Spleen (tissue), 11 donors: ENCODE measurements around the gene BIRC6. TPM values are rescaled to one million over a fixed set of nuclear protein-coding genes. Genes with fewer than 3 reads are reported as not detected.
"Not testable (repeated sequence)": the region's sequence is repeated elsewhere in the genome, so short reads cannot be mapped to it uniquely, and the experiment has no call there.

Experiments used
- DNase-seq: peaks from one replicate; pipeline ENCODE4 v3.0.0-alpha.2; 2020
- H3K27ac ChIP-seq, 8 donors: fragments of 200-600 bp; sonication (generic) in 7 of 8; 1 replicate in 4 of 8; 2 replicates in 4 of 8; pipeline versions ENCODE4 v1.5.0 to v1.8.0; 2016 to 2021; ENCODE audit warnings: inconsistent platforms in 4 of 8, mild to moderate bottlenecking in 4 of 8, moderate library complexity in 1 of 8
- H3K27me3 ChIP-seq, 7 donors: fragments of 200-600 bp; sonication (generic) in 6 of 7; replicated peaks in 1 of 7; 1 replicate in 4 of 7; 2 replicates in 3 of 7; pipeline versions ENCODE4 v1.5.0 to v1.8.0; 2016 to 2021; ENCODE audit warnings: inconsistent platforms in 3 of 7, mild to moderate bottlenecking in 1 of 7
- H3K36me3 ChIP-seq, 6 donors: fragments of 200-600 bp; sonication (generic) in 5 of 6; 1 replicate in 4 of 6; 2 replicates in 2 of 6; pipeline versions ENCODE4 v1.5.0 to v1.8.0; 2016 to 2021; ENCODE audit warnings: inconsistent platforms in 2 of 6
- H3K4me1 ChIP-seq, 6 donors: fragments of 200-600 bp; sonication (generic) in 5 of 6; 1 replicate in 3 of 6; 2 replicates in 3 of 6; pipeline versions ENCODE4 v1.5.0 to v1.8.0; 2016 to 2021; ENCODE audit warnings: inconsistent platforms in 3 of 6
- H3K4me3 ChIP-seq, 8 donors: fragments of 200-600 bp; sonication (generic) in 7 of 8; 1 replicate in 4 of 8; 2 replicates in 4 of 8; pipeline versions ENCODE4 v1.5.0 to v1.8.0; 2016 to 2021; ENCODE audit warnings: inconsistent platforms in 4 of 8, mild to moderate bottlenecking in 4 of 8, moderate library complexity in 2 of 8
- H3K9me3 ChIP-seq, 8 donors: fragments of 200-600 bp; sonication (generic) in 7 of 8; 1 replicate in 4 of 8; 2 replicates in 4 of 8; pipeline versions ENCODE4 v1.5.0 to v1.8.0; 2016 to 2021; ENCODE audit warnings: inconsistent platforms in 4 of 8
- POLR2A ChIP-seq, 3 donors: fragments of 450-650 bp; IDR thresholded peaks; one replicate each; pipeline ENCODE4 v1.5.1; 2017; ENCODE audit warnings: antibody characterized with exemption in 3 of 3, mild to moderate bottlenecking in 1 of 3
- POLR2AphosphoS5 ChIP-seq, 3 donors: sonication (generic); formaldehyde crosslinking; IDR thresholded peaks; one replicate each; pipeline ENCODE4 v1.5.1; 2017; ENCODE audit warnings: antibody characterized with exemption in 3 of 3
- WGBS, 5 donors: extraction: QIAGEN DNeasy Blood & Tissue Kit in 3 of 5; methylation state at CpG; one replicate each; pipeline versions ENCODE4 v1.1.5 to v1.1.7; 2013 to 2018; 5-methylcytosine and 5-hydroxymethylcytosine counted together
- intact Hi-C: fragments of 100-400 bp; cut with DNase I; formaldehyde crosslinking; loops from one replicate; pipeline ENCODE4 v1.15.0; 2023; ENCODE audit warnings: low total_unique reads
- polyA plus RNA-seq, 3 donors: library from polyadenylated mRNA; stranded (reverse); fragments of 200-250 nt; gene quantifications; one replicate each; pipeline ENCODE4 v1.2.1, GENCODE V29; 2013
- total RNA-seq, 7 donors: library from RNA; depleted of rRNA in 3 of 7; stranded (reverse); fragments of >200 nt in 3 of 7; fragmentation: NEBNext Ultra II Directional in 4 of 7; extraction: Animal tissue kit (Norgen Biotek cat#: 25700) in 4 of 7; gene quantifications; one replicate each; pipeline versions ENCODE4 v1.1.0 to v1.2.1, GENCODE V29; 2016 to 2021
- TF ChIP-seq, protein P1 (sequence below), 11 experiments: fragments of 200-600 bp in 7 of 11; fragments of 450-650 bp in 4 of 11; sonication (generic) in 4 of 11; IDR thresholded peaks in 8 of 11; conservative IDR thresholded peaks in 3 of 11; 1 replicate in 7 of 11; 2 replicates in 4 of 11; pipeline versions ENCODE4 v1.4.0 to v1.8.0; 2016 to 2021; ENCODE audit warnings: antibody characterized with exemption in 11 of 11, inconsistent platforms in 4 of 11, mild to moderate bottlenecking in 1 of 11
- donor health status: healthy with polysubstance abuse.
- donor health status: DM: no; HTN: no; CAD: no; lungs with moderate emphysema.
- donor health status: DM: no; HTN: no; CAD: no.
- donor health status: Bipolar disorder and iron deficiency.
- donor health status: healthy.
- donor health status: DM: no; HTN: no; CAD: no.
- donor health status: DM: yes; HTN: yes; CAD: no.

The BIRC6 gene
- total and polyA plus RNA-seq, 10 donors = 17.8 to 226 (median 155) TPM

DNA sequence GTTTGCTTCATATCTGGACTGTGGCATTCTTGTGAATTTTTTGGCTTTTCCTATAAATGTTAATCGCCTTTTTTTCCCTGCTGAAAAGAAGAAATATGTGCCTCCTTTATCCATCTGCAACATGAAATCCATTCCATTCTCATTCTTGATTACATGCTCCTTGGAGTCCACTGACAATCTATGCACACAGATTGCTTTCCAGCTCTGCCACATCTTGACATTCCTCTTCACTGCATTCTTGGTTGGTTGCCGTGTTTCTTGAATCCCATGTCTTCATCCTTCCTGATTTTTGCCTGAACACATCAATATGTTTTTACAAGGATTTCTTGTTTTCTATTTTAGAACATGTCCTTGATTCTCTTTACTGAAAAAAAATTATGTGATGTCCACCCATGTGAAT, 26.7 kb upstream of the BIRC6 start:
- intact Hi-C loops = no loop called here
- Histone ChIP-seq H3K4me3 (no peak overlapping the region), H3K27ac (no peak overlapping the region), H3K4me1 (no peaks in the 10 kb centered on the region), H3K36me3 (peaks cover 0 to 8% (median 0%) of the 10 kb centered on the region in 6 donors), H3K9me3 (no peaks in the 10 kb centered on the region), H3K27me3 (no peaks in the 10 kb centered on the region)
- WGBS, 5 donors = 91 to 94% (median 93%) methylated on average over 2 of the region's 2 CpGs
- DNase-seq = no peak
- no peak for TF ChIP-seq POLR2A (IDR thresholded peaks at IDR 0.05)
- TF ChIP-seq POLR2AphosphoS5 (IDR thresholded peaks at IDR 0.05) = no peak
- TF ChIP-seq, protein P1, sequence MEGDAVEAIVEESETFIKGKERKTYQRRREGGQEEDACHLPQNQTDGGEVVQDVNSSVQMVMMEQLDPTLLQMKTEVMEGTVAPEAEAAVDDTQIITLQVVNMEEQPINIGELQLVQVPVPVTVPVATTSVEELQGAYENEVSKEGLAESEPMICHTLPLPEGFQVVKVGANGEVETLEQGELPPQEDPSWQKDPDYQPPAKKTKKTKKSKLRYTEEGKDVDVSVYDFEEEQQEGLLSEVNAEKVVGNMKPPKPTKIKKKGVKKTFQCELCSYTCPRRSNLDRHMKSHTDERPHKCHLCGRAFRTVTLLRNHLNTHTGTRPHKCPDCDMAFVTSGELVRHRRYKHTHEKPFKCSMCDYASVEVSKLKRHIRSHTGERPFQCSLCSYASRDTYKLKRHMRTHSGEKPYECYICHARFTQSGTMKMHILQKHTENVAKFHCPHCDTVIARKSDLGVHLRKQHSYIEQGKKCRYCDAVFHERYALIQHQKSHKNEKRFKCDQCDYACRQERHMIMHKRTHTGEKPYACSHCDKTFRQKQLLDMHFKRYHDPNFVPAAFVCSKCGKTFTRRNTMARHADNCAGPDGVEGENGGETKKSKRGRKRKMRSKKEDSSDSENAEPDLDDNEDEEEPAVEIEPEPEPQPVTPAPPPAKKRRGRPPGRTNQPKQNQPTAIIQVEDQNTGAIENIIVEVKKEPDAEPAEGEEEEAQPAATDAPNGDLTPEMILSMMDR (IDR thresholded peaks at IDR 0.05 in 8 of 11, conservative IDR thresholded peaks at IDR 0.05 in 3 of 11) = no peak

DNA sequence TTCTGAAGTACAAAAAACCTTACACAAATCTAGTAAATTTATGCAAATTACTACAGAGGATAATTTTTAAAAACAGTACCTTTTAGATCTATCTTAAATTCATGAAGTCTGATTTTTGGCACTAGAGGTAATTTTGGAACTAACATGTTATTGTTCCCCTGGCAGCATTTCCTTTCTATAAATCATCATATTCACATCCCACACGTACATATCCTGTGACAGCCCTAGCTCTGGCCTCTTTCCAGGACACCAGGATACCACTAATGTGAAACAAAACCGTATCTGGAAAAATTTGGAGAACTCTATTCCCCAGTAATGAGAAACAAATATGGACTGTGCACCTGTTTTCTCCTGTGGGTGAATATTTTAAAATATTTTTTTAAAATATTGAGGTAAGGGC, 14.0 kb upstream of the BIRC6 start:
- Histone ChIP-seq H3K27me3 (no peaks in the 10 kb centered on the region), H3K4me3 (peak overlapping the region in 3 of 8 donors; percentile 9 to 42 (median 27))
- 21 to 36% (median 33%) methylated on average over 2 of the region's 2 CpGs for WGBS, 5 donors

DNA sequence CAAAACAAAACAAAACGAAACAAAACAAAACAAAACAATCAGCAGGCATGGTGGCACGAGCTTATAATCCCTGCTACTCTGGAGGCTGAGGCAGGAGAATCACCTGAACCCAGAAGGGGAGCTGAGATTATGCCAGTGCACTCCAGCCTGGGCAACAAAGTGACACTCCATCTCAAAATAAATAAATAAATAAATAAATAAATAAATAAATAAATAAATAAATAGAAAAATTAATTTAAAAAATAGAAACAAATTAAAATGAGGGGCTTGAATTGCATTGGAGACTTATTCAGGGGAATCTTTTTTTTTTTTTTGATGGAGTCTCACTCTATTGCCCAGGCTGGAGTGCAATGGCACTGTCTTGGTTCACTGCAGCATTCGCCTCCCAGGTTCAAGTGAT, 6.0 kb upstream of the BIRC6 start:
- H3K27me3 ChIP-seq, intact Hi-C loops, H3K9me3 ChIP-seq, DNase-seq, H3K36me3 ChIP-seq, H3K4me3 ChIP-seq, H3K4me1 ChIP-seq, H3K27ac ChIP-seq: not testable (repeated sequence)
- WGBS, 5 donors = 76 to 98% (median 93%) methylated on average over 3 of the region's 3 CpGs

More for the DNA sequence above, 14.0 kb upstream of the BIRC6 start:
- H3K36me3 ChIP-seq = peaks cover 0 to 9% (median 0%) of the 10 kb centered on the region in 6 donors
- TF ChIP-seq POLR2A (IDR thresholded peaks at IDR 0.05) (no peak), POLR2AphosphoS5 (IDR thresholded peaks at IDR 0.05) (no peak)
- TF ChIP-seq, protein P1 (IDR thresholded peaks at IDR 0.05 in 8 of 11, conservative IDR thresholded peaks at IDR 0.05 in 3 of 11) = no peak
- DNase-seq = peak; percentile 5
- H3K27ac ChIP-seq = peak overlapping the region in 1 of 8 donors; percentile 18
- H3K9me3 ChIP-seq = no peaks in the 10 kb centered on the region
- intact Hi-C loops = no loop called here
- no peaks in the 10 kb centered on the region for H3K4me1 ChIP-seq

DNA sequence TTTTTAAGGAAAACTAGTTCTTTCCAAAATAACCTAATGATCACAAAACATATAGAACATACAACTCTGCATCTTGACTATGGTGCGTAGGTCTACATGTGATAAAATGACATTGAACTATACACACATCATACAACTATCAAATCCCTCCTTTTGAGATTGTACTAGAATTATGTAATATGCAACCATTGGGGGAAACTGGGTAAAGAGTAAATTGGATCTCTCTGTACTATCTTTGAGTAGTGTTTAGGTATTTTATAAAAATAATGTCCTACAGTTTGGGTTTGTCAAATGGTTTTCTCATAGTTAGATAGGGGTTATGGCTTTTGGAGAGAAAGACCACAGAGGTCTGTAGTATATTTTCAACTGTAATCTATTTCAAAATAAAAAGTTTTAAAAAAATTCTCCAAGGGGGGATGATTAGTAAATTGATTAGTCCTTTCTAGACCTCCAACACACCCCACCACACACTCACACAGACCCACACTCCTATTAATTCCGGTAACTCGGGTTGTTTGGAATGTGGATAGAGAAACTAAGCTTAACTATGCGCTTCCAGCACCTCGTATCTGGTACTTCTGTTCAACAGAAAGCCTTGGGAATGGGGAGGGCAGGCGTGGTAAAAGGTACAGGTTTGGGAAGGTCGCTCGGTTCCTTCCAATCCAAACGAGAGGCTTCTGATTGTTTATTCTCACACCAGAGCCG, 695 bp upstream of the BIRC6 start:
- peak overlapping the region; percentile 90 to 99 (median 96) for H3K4me3 ChIP-seq
- H3K27me3 ChIP-seq = no peaks in the 10 kb centered on the region
- peaks cover 14 to 42% (median 38%) of the 10 kb centered on the region in 6 donors for H3K4me1 ChIP-seq
- WGBS, 5 donors = 10 to 11% (median 10%) methylated on average over 10 of the region's 10 CpGs
- TF ChIP-seq POLR2A (IDR thresholded peaks at IDR 0.05) = no peak
- TF ChIP-seq, protein P1 (IDR thresholded peaks at IDR 0.05 in 8 of 11, conservative IDR thresholded peaks at IDR 0.05 in 3 of 11) = no peak
- TF ChIP-seq POLR2AphosphoS5 (IDR thresholded peaks at IDR 0.05) = no peak
- DNase-seq = no peak
- no peaks in the 10 kb centered on the region for H3K9me3 ChIP-seq
- H3K36me3 ChIP-seq = peaks cover 0 to 6% (median 0%) of the 10 kb centered on the region in 6 donors
- peak overlapping the region; percentile 97 to 99 (median 98) for H3K27ac ChIP-seq
- intact Hi-C loops = no loop called here
